Right lobe of liver (tissue), 4 donors: ENCODE measurements around the gene RGS1.

ENCODE experiments used
- POLR2A ChIP-seq: fragments of 450-650 bp; IDR thresholded peaks from one replicate; pipeline ENCODE4 v1.6.1; 2017; ENCODE audit warnings: antibody characterized with exemption, mild to moderate bottlenecking
- TF ChIP-seq, protein P1 (sequence below), 4 donors: fragments of 200-600 bp in 3 of 4; fragments of 450-650 bp in 1 of 4; IDR thresholded peaks; one replicate each; pipeline versions ENCODE4 v1.5.1 to v1.8.0; 2016 to 2022; ENCODE audit warnings: antibody characterized with exemption in 4 of 4, mild to moderate bottlenecking in 2 of 4
- donor health status: DM: no; HTN: no; CAD: no.
- donor health status: DM: no; HTN: no; CAD: no.
- donor health status: DM: no; HTN: yes; CAD: no.

DNA sequence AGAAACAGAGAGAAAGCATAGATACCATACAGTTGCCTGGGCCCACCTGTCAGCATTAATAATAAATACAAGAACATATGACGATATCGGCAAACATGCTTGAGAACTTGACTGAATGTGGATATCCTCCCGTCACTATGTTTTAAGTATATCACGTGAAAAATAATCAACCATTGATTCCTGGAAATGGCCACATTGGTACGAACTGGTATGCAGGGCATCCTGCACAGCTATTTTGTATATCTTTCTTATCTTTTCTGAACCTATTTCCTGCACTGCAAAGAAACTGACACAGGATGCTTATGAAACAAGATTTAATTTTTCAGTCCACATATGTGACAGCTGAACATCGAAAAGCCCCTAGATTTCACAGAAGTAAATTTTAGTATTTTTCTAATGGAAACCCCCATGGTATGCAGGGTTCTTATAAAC, 22.8 kb upstream of the RGS1 start:
- TF ChIP-seq, protein P1, sequence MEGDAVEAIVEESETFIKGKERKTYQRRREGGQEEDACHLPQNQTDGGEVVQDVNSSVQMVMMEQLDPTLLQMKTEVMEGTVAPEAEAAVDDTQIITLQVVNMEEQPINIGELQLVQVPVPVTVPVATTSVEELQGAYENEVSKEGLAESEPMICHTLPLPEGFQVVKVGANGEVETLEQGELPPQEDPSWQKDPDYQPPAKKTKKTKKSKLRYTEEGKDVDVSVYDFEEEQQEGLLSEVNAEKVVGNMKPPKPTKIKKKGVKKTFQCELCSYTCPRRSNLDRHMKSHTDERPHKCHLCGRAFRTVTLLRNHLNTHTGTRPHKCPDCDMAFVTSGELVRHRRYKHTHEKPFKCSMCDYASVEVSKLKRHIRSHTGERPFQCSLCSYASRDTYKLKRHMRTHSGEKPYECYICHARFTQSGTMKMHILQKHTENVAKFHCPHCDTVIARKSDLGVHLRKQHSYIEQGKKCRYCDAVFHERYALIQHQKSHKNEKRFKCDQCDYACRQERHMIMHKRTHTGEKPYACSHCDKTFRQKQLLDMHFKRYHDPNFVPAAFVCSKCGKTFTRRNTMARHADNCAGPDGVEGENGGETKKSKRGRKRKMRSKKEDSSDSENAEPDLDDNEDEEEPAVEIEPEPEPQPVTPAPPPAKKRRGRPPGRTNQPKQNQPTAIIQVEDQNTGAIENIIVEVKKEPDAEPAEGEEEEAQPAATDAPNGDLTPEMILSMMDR (IDR thresholded peaks at IDR 0.05), result no peak
- no peak for TF ChIP-seq POLR2A
